Neural cell (in vitro differentiated cells): Measurements from ENCODE around the gene PRKAR1B. TPM values are rescaled to one million over a fixed set of nuclear protein-coding genes. Genes with fewer than 3 reads are reported as not detected.

ENCODE experiments used
- H2AFZ ChIP-seq: fragments of 200-600, 300-800 bp; sonication (generic), shearing (Covaris generic); 2 replicates; pipeline ENCODE4 v1.6.0; 2014; ENCODE audit warnings: low read depth, mild to moderate bottlenecking, antibody characterized with exemption, low read length, moderate library complexity
- H3F3A ChIP-seq: fragments of 200-600 bp; shearing (Covaris generic); 2 replicates; pipeline ENCODE4 v1.6.1; 2016; ENCODE audit warnings: mild to moderate bottlenecking, moderate library complexity, mixed read lengths, antibody characterized with exemption, low read length; ENCODE audit not compliant: insufficient read depth, poor library complexity, severe bottlenecking
- H3K27ac ChIP-seq: fragments of 200-600, 300-800 bp; sonication (generic), shearing (Covaris generic); 2 replicates; pipeline ENCODE4 v1.5.1; 2014; ENCODE audit warnings: mild to moderate bottlenecking, low read length, moderate library complexity
- H3K27me3 ChIP-seq: fragments of 300-800, 200-600 bp; sonication (generic), shearing (Covaris generic); 2 replicates; pipeline ENCODE4 v1.6.0; 2014; ENCODE audit warnings: mild to moderate bottlenecking, low read depth, low read length, moderate library complexity; ENCODE audit not compliant: insufficient read depth
- H3K36me3 ChIP-seq: fragments of 300-800, 200-600 bp; sonication (generic), shearing (Covaris generic); 2 replicates; pipeline ENCODE4 v1.5.1; 2014; ENCODE audit warnings: mild to moderate bottlenecking, antibody characterized with exemption, low read length, moderate library complexity; ENCODE audit not compliant: insufficient read depth
- H3K4me2 ChIP-seq: fragments of 300-800, 200-600 bp; sonication (generic), shearing (Covaris generic); 2 replicates; pipeline ENCODE4 v1.6.0; 2014; ENCODE audit warnings: mild to moderate bottlenecking, low read length
- H3K4me3 ChIP-seq: fragments of 300-800, 200-600 bp; sonication (generic), shearing (Covaris generic); 2 replicates; pipeline ENCODE4 v1.5.1; 2014; ENCODE audit warnings: mild to moderate bottlenecking, low read length, moderate library complexity
- H3K79me2 ChIP-seq: fragments of 200-600 bp; shearing (Covaris generic); replicated peaks from 2 replicates; pipeline ENCODE4 v1.6.0; 2014; ENCODE audit warnings: mild to moderate bottlenecking, low read length, moderate library complexity; ENCODE audit not compliant: insufficient read depth
- H3K9ac ChIP-seq: fragments of 300-800, 200-600 bp; sonication (generic), shearing (Covaris generic); 2 replicates; pipeline ENCODE4 v1.6.1; 2016; ENCODE audit warnings: mild to moderate bottlenecking, low read length, mixed read lengths
- H3K9me2 ChIP-seq: fragments of 200-600 bp; shearing (Covaris generic); 2 replicates; pipeline ENCODE4 v1.6.1; 2016; ENCODE audit warnings: mild to moderate bottlenecking, low read length, mixed read lengths; ENCODE audit not compliant: insufficient read depth
- H3K9me3 ChIP-seq: fragments of 200-600, 300-800 bp; sonication (generic), shearing (Covaris generic); 2 replicates; pipeline ENCODE4 v1.6.1; 2016; ENCODE audit warnings: mild to moderate bottlenecking, mixed run types, low read length, moderate library complexity, mixed read lengths
- H4K20me1 ChIP-seq: fragments of 200-600 bp; shearing (Covaris generic); 2 replicates; pipeline ENCODE4 v1.6.1; 2016; ENCODE audit warnings: mild to moderate bottlenecking, mixed run types; ENCODE audit not compliant: insufficient read depth
- CTCF ChIP-seq: fragments of 450-650 bp; IDR thresholded peaks from 2 replicates; pipeline ENCODE4 v1.5.1; 2014; ENCODE audit warnings: antibody characterized with exemption, mild to moderate bottlenecking, moderate library complexity; ENCODE audit not compliant: poor library complexity, severe bottlenecking
- EP300 ChIP-seq: fragments of 450-650 bp; conservative IDR thresholded peaks from 2 replicates; pipeline ENCODE4 v1.6.1; 2014; ENCODE audit warnings: antibody characterized with exemption, mild to moderate bottlenecking, moderate library complexity; ENCODE audit not compliant: poor library complexity, severe bottlenecking
- EZH2 ChIP-seq: fragments of 200-600, 300-800 bp; shearing (Covaris generic), sonication (generic); IDR thresholded peaks from 2 replicates; pipeline ENCODE4 v1.6.1; 2014; ENCODE audit warnings: antibody characterized with exemption, low read length, borderline replicate concordance, mild to moderate bottlenecking; ENCODE audit not compliant: insufficient read depth, poor library complexity, severe bottlenecking
- MXI1 ChIP-seq: fragments of 450-650 bp; conservative IDR thresholded peaks from 2 replicates; pipeline ENCODE4 v1.6.1; 2014; ENCODE audit warnings: antibody characterized with exemption, mild to moderate bottlenecking; ENCODE audit not compliant: poor library complexity, severe bottlenecking
- POLR2AphosphoS5 ChIP-seq: IDR thresholded peaks from 2 replicates; pipeline ENCODE4 v1.6.1; 2012
- RAD21 ChIP-seq: fragments of 450-650 bp; conservative IDR thresholded peaks from 2 replicates; pipeline ENCODE4 v1.6.1; 2014; ENCODE audit warnings: antibody characterized with exemption, mild to moderate bottlenecking, moderate library complexity
- REST ChIP-seq: IDR thresholded peaks from 2 replicates; pipeline ENCODE4 v1.6.1; 2012; ENCODE audit warnings: borderline replicate concordance
- TAF1 ChIP-seq: IDR thresholded peaks from 2 replicates; pipeline ENCODE4 v1.6.1; 2012; ENCODE audit warnings: low read depth
- polyA plus RNA-seq: library from polyadenylated mRNA; depleted of rRNA; stranded (reverse); fragments of >200 nt; gene quantifications from 2 replicates; pipeline ENCODE4 v1.2.3, GENCODE V29; 2014

PRKAR1B gene
- polyA plus RNA-seq, 1 donor from 2014 or later = 38.6 TPM

- Histone ChIP-seq H3K27me3 (no peaks in the 10 kb centered on the region), H3K9me2 (no peaks in the 10 kb centered on the region), H3K4me2 (no peak overlapping the region), H2AFZ (no peak overlapping the region), H3K27ac (no peak overlapping the region), H3K9me3 (no peaks in the 10 kb centered on the region), H3K9ac (no peak overlapping the region), H3F3A (no peaks in the 10 kb centered on the region), H3K36me3 (no peaks in the 10 kb centered on the region), H4K20me1 (no peaks in the 10 kb centered on the region), H3K4me3 (no peak overlapping the region), H3K79me2 (no peaks in the 10 kb centered on the region)
- TF ChIP-seq REST (no peak), MXI1 (no peak), TAF1 (no peak)
These were observed 25.9 kb downstream of the PRKAR1B start for GRCh38 chr7:701086-701671.

GRCh38 chr7:699476-700170 lies 27.5 kb downstream of the PRKAR1B start:
- Histone ChIP-seq H3K9me3 (no peaks in the 10 kb centered on the region), H3K36me3 (no peaks in the 10 kb centered on the region), H3K9ac (no peak overlapping the region), H3K9me2 (no peaks in the 10 kb centered on the region), H3K27me3 (no peaks in the 10 kb centered on the region), H2AFZ (no peak overlapping the region), H3K27ac (no peak overlapping the region), H3K79me2 (no peaks in the 10 kb centered on the region), H4K20me1 (no peaks in the 10 kb centered on the region), H3F3A (no peaks in the 10 kb centered on the region), H3K4me2 (no peak overlapping the region), H3K4me3 (no peak overlapping the region)
- no peak for TF ChIP-seq TAF1
- TF ChIP-seq POLR2AphosphoS5 = no peak
- TF ChIP-seq MXI1 = no peak
- no peak for TF ChIP-seq EZH2
- TF ChIP-seq RAD21 = no peak
- TF ChIP-seq EP300 = no peak
- TF ChIP-seq REST = no peak
- no peak for TF ChIP-seq CTCF
